Subcutaneous adipose tissue (tissue), 4 donors: ENCODE data around the gene ASNSD1. TPM values are rescaled to one million over a fixed set of nuclear protein-coding genes. Genes with fewer than 3 reads are reported as not detected.

Source experiments
- CTCF ChIP-seq: fragments of 450-650 bp; IDR thresholded peaks from one replicate; pipeline ENCODE4 v1.5.1; 2016; ENCODE audit warnings: low read depth, mild to moderate bottlenecking, control low read depth, antibody characterized with exemption, moderate library complexity
- total RNA-seq, 4 donors: library from RNA; depleted of rRNA; stranded (reverse); fragments of >200 nt; gene quantifications; one replicate each; pipeline ENCODE4 v1.1.0, GENCODE V29; 2016

Gene ASNSD1
- total RNA-seq, 4 donors from 2014 or later = 40.3 to 76.8 (median 48.0) TPM

GRCh38 chr2:189635353-189635752 lies 25.9 kb upstream of the ASNSD1 start:
- no peak for TF ChIP-seq CTCF

GRCh38 chr2:189638301-189639006 lies 22.8 kb upstream of the ASNSD1 start:
- TF ChIP-seq CTCF = no peak

- TF ChIP-seq CTCF = no peak
Observed at GRCh38 chr2:189639007-189639609, 22.2 kb upstream of the ASNSD1 start.

GRCh38 chr2:189641002-189641401 lies 20.3 kb upstream of the ASNSD1 start:
- no peak for TF ChIP-seq CTCF

- no peak for TF ChIP-seq CTCF
Observed at GRCh38 chr2:189641590-189641989, 19.7 kb upstream of the ASNSD1 start.

- no peak for TF ChIP-seq CTCF
Observed at GRCh38 chr2:189646521-189646920, 14.7 kb upstream of the ASNSD1 start.

GRCh38 chr2:189648846-189649509 lies 12.3 kb upstream of the ASNSD1 start:
- no peak for TF ChIP-seq CTCF
